HAP-1 (cell line): ENCODE data around the gene ATP2B2.
"Not testable (repeated sequence)": the region's sequence is repeated elsewhere in the genome, so short reads cannot be mapped to it uniquely, and the experiment has no call there.

Source experiments
- DNase-seq, 2 experiments: peaks; one replicate each; pipeline ENCODE4 v3.0.0-alpha.2; 2016 to 2020; ENCODE audit warnings: low spot score in 2 of 2
- H3K27me3 ChIP-seq: fragments of 250-450 bp; sonication (Bioruptor Pico); 2 replicates; pipeline ENCODE4 v1.5.1; 2020; ENCODE audit warnings: low read depth, mild to moderate bottlenecking, moderate library complexity
- H3K36me3 ChIP-seq: fragments of 250-450 bp; sonication (Bioruptor Pico); replicated peaks from 2 replicates; pipeline ENCODE4 v1.5.1; 2020; ENCODE audit warnings: mild to moderate bottlenecking
- H3K4me1 ChIP-seq: fragments of 250-450 bp; sonication (Bioruptor Pico); 2 replicates; pipeline ENCODE4 v1.5.1; 2020; ENCODE audit warnings: mild to moderate bottlenecking
- H3K4me3 ChIP-seq: fragments of 250-450 bp; sonication (Bioruptor Pico); 2 replicates; pipeline ENCODE4 v1.5.1; 2020; ENCODE audit warnings: mild to moderate bottlenecking, moderate library complexity
- H3K9me3 ChIP-seq: fragments of 250-450 bp; sonication (Bioruptor Pico); 2 replicates; pipeline ENCODE4 v1.5.1; 2020; ENCODE audit warnings: mild to moderate bottlenecking, moderate library complexity
- in situ Hi-C: fragments of 300-500 bp; cut with MboI; formaldehyde crosslinking; loops from 3 replicates; pipeline ENCODE4 v1.14.3; 2020; ENCODE audit warnings: low sequenced_read_pairs, inconsistent platforms, mixed read lengths

Gene ATP2B2

DNA sequence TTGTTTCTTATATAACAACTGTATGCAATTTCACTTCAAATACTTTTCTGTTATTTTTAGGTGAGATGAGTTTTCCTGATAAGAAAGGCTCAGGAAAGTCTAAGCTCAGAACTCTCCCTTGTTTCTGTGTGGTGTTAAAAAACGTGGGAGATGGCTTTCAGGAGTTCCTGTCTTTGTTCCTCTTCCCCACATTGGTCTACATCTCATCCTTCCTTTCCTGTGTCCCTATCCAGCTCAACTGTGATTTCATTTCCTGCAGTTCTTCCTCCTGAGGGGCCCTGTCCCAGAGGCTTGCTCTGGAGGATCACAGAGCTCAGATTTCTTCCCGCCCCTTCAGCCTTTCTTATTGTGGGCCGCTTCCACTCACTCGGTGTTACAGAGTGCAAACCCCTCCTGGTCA lies 195.7 kb downstream of the ATP2B2 start:
- in situ Hi-C loops = no loop called here
- H3K4me1 ChIP-seq = no peaks in the 10 kb centered on the region
- DNase-seq = no peak
- H3K27me3 ChIP-seq = no peaks in the 10 kb centered on the region
- no peak overlapping the region for H3K4me3 ChIP-seq
- H3K9me3 ChIP-seq = no peaks in the 10 kb centered on the region
- peaks cover 91% of the 10 kb centered on the region for H3K36me3 ChIP-seq

DNA sequence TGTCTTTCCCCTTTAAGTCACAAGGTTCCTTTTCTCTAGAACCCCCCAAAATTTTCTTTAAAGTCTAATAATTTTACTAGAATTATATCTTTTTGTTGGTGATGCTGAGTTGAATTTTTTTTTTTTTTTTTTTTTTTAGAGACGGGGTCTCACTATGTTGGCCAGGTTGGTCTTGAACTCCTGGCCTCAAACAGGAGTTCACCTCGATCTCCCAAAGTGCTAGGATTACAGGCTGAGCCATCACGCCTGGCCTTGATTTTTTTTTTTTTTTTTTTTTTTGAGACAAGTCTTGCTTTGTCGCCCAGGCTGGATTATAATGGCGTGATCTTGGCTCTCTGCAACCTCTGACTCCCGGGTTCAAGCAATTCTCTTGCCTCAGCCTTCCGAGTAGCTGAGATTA lies 196.7 kb downstream of the ATP2B2 start:
- Histone ChIP-seq H3K9me3 (no peaks in the 10 kb centered on the region), H3K27me3 (no peaks in the 10 kb centered on the region), H3K4me1 (no peaks in the 10 kb centered on the region), H3K36me3 (peaks cover 92% of the 10 kb centered on the region), H3K4me3 (no peak overlapping the region)
- no peak for DNase-seq
- in situ Hi-C loops = no loop called here

DNA sequence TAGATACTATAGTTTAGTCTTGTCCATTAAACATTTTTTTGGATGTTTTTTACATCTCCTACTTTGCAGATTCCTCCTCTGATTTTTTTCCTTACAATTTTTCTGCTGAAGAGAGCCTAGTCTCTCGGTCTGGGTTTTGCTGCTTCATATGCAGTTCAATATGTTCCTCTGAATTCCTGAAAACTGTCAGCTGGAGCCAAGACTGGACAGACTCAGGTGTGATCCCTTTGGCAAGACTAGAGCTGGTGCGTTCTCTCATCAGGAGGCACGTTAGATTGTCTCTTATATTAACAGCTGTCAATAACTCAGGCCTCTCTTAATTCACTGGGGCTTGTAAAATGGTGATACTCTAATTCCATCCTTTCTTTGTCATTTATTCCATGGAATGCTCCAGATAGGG lies 199.2 kb downstream of the ATP2B2 start:
- H3K9me3 ChIP-seq = no peaks in the 10 kb centered on the region
- no peaks in the 10 kb centered on the region for H3K27me3 ChIP-seq
- DNase-seq = no peak
- peaks cover 92% of the 10 kb centered on the region for H3K36me3 ChIP-seq
- H3K4me3 ChIP-seq = no peak overlapping the region
- H3K4me1 ChIP-seq = no peaks in the 10 kb centered on the region
- in situ Hi-C loops = no loop called here

DNA sequence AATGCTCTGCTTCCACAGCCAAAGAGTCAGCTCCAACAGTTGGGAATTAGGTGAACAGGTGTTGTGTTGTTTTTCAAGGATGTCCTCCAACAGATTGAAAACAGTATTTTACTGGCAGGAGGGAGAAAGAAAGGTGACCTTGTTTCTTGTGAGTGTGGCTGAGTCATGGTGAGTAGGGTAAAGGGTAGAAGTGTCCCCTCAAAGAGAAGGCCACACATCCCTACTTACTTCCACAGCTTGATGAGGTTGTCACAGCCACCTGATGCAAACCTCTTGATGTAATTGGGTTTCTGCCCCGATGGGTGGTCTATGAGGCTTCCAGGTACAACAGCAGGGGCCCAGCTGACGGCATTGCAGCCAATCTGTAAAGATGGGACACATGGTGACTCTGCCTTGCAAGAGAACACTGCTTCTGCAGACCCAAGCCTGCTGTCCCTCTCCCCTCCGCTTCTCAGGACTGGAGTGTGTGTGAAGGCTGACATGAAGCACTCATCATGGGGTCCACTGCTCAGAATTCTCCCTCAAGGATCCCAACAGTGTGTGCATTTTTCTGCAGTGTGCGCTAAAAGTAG lies 200.0 kb downstream of the ATP2B2 start:
- no peak overlapping the region for H3K4me3 ChIP-seq
- no peaks in the 10 kb centered on the region for H3K4me1 ChIP-seq
- no peak for DNase-seq
- no peaks in the 10 kb centered on the region for H3K27me3 ChIP-seq
- no peaks in the 10 kb centered on the region for H3K9me3 ChIP-seq
- peaks cover 94% of the 10 kb centered on the region for H3K36me3 ChIP-seq
- in situ Hi-C loops = no loop called here

DNA sequence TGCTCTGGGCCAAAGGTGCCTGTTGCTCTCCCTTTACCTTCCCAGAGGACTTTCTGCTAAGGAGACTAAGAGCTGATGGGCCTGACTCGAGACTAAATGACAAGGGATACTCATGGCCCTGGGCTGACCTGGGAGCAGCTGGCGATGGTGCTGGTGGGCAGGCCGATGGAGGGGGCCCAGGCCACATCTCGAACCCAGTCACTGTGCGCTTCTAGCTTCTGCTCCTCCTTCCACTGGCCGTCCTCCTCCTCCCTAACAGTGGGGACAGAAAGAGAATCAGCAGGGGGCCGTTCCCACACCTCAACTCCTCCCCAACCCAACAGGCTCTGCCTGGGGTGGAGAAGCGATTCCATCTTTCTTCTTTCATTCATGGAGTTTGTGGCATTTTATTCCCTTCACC lies 200.5 kb downstream of the ATP2B2 start:
- H3K4me3 ChIP-seq = no peak overlapping the region
- no peaks in the 10 kb centered on the region for H3K4me1 ChIP-seq
- peaks cover 94% of the 10 kb centered on the region for H3K36me3 ChIP-seq
- DNase-seq = no peak
- no peaks in the 10 kb centered on the region for H3K27me3 ChIP-seq
- in situ Hi-C loops = no loop called here
- H3K9me3 ChIP-seq = no peaks in the 10 kb centered on the region

DNA sequence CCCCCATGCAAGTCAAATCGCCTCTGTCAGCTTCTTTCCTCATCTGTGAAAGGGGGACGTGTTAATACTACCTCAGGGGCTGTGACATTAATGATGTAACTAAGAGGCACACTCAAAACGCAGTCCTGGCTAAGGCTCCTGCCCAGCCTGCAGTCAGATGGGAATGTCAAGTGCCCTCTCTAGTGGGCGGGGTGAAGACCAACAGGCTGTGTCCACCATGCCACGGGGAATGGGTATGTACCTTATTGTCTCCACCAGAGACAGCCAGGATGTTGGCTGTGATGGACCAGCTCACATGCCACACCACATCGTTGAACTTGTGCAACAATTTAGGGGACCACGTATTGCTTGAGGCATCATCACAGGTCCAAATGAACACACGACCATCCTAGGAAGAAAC lies 201.6 kb downstream of the ATP2B2 start:
- no peaks in the 10 kb centered on the region for H3K27me3 ChIP-seq
- H3K9me3 ChIP-seq = no peaks in the 10 kb centered on the region
- in situ Hi-C loops = no loop called here
- H3K4me1 ChIP-seq = no peaks in the 10 kb centered on the region
- DNase-seq = no peak
- no peak overlapping the region for H3K4me3 ChIP-seq
- peaks cover 93% of the 10 kb centered on the region for H3K36me3 ChIP-seq

DNA sequence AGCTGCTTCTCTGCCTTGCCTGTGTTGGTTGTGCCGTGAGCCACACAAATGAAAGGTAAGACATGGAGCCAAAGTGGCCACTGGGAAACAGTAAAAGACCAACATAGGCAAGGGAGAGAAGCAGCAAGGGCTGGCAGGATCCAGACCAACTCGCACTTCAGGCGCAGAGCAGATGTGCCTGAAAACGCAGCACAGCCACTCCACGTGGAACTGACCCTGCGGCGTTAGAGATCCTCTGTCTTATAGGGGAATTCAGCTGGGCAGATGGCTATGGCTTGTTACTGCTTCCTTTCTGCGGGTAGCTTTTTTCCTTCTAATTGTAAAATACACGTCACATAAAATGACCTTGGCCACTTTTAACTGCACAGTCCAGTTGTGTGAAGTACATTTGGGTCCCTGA lies 202.3 kb downstream of the ATP2B2 start:
- H3K9me3 ChIP-seq = no peaks in the 10 kb centered on the region
- no peaks in the 10 kb centered on the region for H3K4me1 ChIP-seq
- H3K27me3 ChIP-seq = no peaks in the 10 kb centered on the region
- in situ Hi-C loops = no loop called here
- DNase-seq = no peak
- H3K4me3 ChIP-seq = no peak overlapping the region
- H3K36me3 ChIP-seq = peaks cover 89% of the 10 kb centered on the region

DNA sequence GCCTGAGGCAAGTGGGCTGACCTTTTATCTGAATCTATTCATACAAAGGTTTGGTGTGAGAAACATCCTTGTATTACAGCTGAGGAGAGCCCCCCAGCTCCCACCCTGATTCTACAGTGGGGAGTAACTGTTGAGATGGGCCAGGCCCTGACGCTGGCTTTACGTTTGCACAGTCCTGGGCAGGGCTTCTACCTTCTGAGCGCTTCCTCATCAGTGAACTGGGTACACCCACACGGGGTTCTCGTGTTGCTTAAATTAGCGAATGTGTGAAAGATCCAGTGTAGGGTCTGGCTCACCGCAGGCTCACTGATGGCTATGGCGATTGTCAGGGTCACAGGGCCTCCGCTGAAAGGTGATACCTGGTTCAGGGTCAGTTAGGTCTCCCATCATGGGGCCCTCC lies 205.3 kb downstream of the ATP2B2 start:
- Histone ChIP-seq H3K4me1 (no peaks in the 10 kb centered on the region), H3K9me3 (no peaks in the 10 kb centered on the region), H3K27me3 (no peaks in the 10 kb centered on the region), H3K4me3 (no peak overlapping the region), H3K36me3 (peaks cover 61% of the 10 kb centered on the region)
- DNase-seq = no peak
- in situ Hi-C loops = no loop called here

DNA sequence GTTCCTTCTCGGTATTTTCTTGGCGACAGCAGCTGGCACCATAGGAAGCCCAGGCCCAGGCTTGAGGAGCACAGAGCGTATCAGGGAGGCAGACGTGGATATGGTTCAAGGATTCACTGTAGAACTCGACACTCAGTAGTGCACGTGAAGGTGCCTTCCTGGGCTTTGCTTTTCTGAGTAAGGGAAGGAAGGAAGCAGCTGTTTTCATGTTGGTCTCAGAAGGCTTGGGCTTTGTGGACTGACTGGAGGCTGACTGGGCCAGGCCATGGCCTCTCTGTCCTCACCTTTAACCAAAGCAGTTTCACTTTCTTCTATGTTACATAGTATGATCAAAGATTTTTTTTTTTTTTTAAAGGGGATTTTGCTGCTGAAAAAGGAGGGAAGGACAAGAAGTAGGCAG lies 205.7 kb downstream of the ATP2B2 start:
- no peaks in the 10 kb centered on the region for H3K4me1 ChIP-seq
- DNase-seq = no peak
- H3K36me3 ChIP-seq = peaks cover 57% of the 10 kb centered on the region
- H3K27me3 ChIP-seq = no peaks in the 10 kb centered on the region
- no peaks in the 10 kb centered on the region for H3K9me3 ChIP-seq
- in situ Hi-C loops = no loop called here
- H3K4me3 ChIP-seq = no peak overlapping the region

DNA sequence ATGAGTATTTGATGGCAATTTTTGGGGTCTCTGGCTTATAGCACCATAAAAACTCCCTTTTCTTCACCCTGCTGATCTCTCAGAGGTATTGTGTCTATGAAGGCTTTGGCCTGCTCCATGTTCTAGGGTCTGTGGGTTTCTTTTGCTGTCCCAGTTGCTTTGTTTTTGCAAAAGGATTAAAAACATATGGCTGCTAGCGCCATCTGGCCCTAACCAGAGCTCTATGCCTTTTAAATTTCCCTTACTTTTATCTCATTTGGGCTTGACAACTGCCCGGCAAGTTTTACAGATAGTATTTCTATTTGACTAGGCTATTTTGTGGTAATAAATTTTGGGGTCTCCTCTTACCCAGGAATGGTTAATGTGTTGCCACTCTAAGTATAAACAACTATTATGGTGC lies 206.2 kb downstream of the ATP2B2 start:
- DNase-seq = no peak
- in situ Hi-C loops = no loop called here
- Histone ChIP-seq H3K9me3 (no peaks in the 10 kb centered on the region), H3K4me3 (no peak overlapping the region), H3K36me3 (peaks cover 54% of the 10 kb centered on the region), H3K27me3 (no peaks in the 10 kb centered on the region), H3K4me1 (no peaks in the 10 kb centered on the region)

DNA sequence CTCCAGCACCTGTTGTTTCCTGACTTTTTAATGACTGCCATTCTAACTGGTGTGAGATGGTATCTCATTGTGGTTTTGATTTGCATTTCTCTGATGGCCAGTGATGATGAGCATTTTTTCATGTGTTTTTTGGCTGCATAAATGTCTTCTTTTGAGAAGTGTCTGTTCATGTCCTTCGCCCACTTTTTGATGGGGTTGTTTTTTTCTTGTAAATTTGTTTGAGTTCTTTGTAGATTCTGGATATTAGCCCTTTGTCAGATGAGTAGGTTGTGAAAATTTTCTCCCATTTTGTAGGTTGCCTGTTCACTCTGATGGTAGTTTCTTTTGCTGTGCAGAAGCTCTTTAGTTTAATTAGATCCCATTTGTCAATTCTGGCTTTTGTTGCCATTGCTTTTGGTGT lies 207.3 kb downstream of the ATP2B2 start:
- peaks cover 44% of the 10 kb centered on the region for H3K36me3 ChIP-seq
- H3K27me3 ChIP-seq, H3K4me1 ChIP-seq, in situ Hi-C loops, DNase-seq, H3K9me3 ChIP-seq, H3K4me3 ChIP-seq: not testable (repeated sequence)

DNA sequence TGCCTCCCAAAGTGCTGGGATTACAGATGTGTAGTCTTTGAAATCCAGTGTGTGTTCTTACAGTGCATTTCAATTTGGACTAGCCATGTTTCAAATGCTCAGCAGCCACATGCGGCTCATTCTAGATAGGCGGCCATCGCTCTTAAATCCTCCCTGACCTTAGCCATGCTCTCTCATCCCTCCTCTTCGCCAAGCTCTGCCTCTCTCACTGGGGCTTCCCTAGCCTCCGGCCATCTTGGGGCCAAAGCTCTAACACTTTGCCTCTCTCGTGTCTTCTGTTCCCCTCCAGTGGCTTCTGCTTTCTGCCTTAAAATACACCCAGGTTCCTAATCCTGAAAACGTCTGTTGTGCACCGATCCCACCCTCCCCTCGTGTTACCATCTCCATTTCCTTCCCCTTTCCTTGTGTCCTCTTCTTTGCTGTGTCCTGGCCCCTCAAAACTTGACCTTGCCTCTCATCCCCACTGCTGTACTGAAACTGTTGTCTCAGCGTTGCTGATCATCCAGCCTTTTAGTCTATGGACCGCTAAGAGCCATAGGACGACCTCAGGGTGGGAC lies 211.3 kb downstream of the ATP2B2 start:
- no peaks in the 10 kb centered on the region for H3K4me1 ChIP-seq
- in situ Hi-C loops = no loop called here
- peaks cover 8% of the 10 kb centered on the region for H3K36me3 ChIP-seq
- H3K27me3 ChIP-seq = no peaks in the 10 kb centered on the region
- no peak for DNase-seq
- no peak overlapping the region for H3K4me3 ChIP-seq
- no peaks in the 10 kb centered on the region for H3K9me3 ChIP-seq

DNA sequence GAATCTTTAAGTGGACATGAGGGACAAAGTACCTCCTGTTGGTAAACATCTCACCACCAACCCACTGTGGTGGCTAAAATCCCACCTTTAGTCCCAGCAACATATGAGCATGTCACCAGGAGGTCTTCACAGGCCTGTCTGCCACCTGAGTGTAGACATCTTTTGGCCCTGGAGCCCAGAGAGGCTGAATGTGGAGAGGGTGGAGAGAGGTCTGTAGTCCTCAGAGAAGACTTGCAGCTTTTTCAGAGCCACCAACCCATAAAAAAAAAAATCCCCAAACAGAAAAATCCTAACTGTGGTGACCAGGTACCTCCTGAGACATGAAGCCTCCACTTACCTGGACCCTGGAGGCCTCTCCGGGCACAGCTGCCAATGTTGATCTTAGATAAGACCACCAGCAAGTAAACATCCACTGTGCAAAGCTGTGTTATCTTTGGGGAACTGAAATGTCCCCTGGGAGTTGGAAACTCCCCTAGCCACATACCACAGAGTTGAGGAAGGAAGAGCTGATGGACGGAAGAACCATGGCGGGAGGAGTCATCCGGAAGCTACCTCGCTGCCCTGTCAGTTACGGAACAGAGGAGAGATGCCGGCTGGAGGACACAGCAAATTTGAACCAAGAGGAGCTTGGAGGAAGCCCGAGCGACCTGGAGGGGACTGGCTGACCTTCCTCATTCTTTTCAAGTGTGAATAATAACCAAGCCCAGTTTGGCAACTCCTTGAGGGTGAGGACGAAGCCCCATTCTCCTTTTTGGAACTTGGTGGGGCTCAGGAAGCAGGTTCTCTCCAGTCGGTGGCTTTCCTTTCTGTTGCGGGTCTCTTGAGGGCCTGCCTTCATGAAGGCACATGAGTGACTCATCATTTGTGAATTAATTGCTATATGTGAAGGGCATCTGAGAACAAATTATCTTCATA lies 212.6 kb downstream of the ATP2B2 start, which contains the start of gene GHRL:
GHRL (minus strand) TSS at position 443 of the 915 bp plus-strand sequence. CDS start 2,767 bp downstream, outside the sequence.
- in situ Hi-C loops = no loop called here

DNA sequence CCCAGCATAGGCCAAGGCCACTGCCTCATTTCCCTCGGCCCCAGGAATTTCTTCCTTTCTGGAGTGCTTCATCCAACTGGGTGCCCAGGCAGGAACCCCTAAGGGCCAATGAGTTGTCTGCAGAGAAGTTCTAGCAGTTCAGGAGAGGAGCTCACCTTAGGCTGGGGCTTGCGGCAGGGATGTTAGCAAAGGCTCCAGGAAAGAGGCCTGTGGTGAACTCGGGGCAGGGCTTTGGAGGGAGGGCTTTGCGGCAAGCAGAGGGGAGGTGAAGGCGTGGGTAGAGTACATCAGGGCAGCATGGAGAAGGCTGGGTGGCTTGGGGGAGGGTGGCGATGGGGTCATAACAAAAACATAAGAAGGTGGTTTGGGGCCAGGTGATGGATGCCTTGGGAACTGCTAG lies 213.7 kb downstream of the ATP2B2 start:
- in situ Hi-C loops = no loop called here
- H3K9me3 ChIP-seq = no peaks in the 10 kb centered on the region
- no peak for DNase-seq
- no peaks in the 10 kb centered on the region for H3K4me1 ChIP-seq
- no peak overlapping the region for H3K4me3 ChIP-seq
- peaks cover 25% of the 10 kb centered on the region for H3K36me3 ChIP-seq
- no peaks in the 10 kb centered on the region for H3K27me3 ChIP-seq

More for the DNA sequence above, 212.6 kb downstream of the ATP2B2 start, which contains the start of gene GHRL:
- no peak for DNase-seq
- Histone ChIP-seq H3K4me1 (no peaks in the 10 kb centered on the region), H3K4me3 (no peak within 1 kb of the TSS), H3K9me3 (no peaks in the 10 kb centered on the region), H3K36me3 (peaks cover 16% of the 10 kb centered on the region), H3K27me3 (no peaks in the 10 kb centered on the region)
